Measurements from ENCODE around the gene AGAP1.

- no peak for TF ChIP-seq POLR2A (IDR thresholded peaks at IDR 0.05; ENCODE audit: low read depth, low read length)
- TF ChIP-seq, protein P1, sequence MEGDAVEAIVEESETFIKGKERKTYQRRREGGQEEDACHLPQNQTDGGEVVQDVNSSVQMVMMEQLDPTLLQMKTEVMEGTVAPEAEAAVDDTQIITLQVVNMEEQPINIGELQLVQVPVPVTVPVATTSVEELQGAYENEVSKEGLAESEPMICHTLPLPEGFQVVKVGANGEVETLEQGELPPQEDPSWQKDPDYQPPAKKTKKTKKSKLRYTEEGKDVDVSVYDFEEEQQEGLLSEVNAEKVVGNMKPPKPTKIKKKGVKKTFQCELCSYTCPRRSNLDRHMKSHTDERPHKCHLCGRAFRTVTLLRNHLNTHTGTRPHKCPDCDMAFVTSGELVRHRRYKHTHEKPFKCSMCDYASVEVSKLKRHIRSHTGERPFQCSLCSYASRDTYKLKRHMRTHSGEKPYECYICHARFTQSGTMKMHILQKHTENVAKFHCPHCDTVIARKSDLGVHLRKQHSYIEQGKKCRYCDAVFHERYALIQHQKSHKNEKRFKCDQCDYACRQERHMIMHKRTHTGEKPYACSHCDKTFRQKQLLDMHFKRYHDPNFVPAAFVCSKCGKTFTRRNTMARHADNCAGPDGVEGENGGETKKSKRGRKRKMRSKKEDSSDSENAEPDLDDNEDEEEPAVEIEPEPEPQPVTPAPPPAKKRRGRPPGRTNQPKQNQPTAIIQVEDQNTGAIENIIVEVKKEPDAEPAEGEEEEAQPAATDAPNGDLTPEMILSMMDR (IDR thresholded peaks at IDR 0.05; ENCODE audit: extremely low read depth in 1 of 2, insufficient read depth in 1 of 2, low read depth in 1 of 2, low read length in 2 of 2), result no peak
- TF ChIP-seq MAX (IDR thresholded peaks at IDR 0.05; ENCODE audit: insufficient read depth, insufficient read length), result no peak
- no peak for TF ChIP-seq EZH2 (IDR thresholded peaks at IDR 0.05; ENCODE audit: borderline replicate concordance, low read depth, low read length, severe bottlenecking)
- no peak for TF ChIP-seq POLR2AphosphoS5 (IDR thresholded peaks at IDR 0.05; ENCODE audit: insufficient read depth, low read depth, low read length)
- no peak for TF ChIP-seq JUN (IDR thresholded peaks at IDR 0.05; ENCODE audit: borderline replicate concordance, insufficient read depth, insufficient read length, low read depth)
- TF ChIP-seq MYC (IDR thresholded peaks at IDR 0.05; ENCODE audit: low read depth, low read length), result no peak
Observed at GRCh38 chr2:235914756-235915155, 420.9 kb downstream of the AGAP1 start.

Measured in endothelial cell of umbilical vein (primary cell).